ENCODE results near the gene AOC1.

DNA sequence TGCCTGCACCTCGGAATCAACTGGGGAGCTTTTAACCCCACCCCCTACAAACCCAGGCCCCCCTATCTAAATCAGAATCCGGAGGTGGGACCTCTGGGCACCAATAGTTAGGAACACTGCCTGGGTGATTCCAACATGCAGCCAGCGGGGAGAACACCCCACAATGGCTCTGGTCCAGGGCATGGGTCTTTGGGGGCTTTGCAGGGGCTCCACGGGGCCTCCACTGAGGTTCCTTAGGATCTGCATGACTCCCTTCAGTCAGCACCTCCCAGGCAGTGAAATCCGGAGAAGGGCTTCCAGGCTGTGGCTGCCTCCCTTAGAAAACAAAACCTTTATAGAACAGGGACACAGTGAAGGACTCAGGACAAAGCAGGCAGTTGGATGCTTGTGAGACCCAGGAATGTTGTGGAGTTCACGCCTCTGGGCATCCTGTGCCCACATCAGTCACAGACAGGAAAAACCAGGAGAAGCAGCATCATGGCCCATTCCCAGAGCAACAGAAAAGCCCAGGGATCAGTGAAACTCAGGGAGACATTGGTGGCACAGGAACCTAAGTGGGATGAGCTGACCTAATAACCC, 16.5 kb upstream of the AOC1 start:
- TF ChIP-seq, protein P1, sequence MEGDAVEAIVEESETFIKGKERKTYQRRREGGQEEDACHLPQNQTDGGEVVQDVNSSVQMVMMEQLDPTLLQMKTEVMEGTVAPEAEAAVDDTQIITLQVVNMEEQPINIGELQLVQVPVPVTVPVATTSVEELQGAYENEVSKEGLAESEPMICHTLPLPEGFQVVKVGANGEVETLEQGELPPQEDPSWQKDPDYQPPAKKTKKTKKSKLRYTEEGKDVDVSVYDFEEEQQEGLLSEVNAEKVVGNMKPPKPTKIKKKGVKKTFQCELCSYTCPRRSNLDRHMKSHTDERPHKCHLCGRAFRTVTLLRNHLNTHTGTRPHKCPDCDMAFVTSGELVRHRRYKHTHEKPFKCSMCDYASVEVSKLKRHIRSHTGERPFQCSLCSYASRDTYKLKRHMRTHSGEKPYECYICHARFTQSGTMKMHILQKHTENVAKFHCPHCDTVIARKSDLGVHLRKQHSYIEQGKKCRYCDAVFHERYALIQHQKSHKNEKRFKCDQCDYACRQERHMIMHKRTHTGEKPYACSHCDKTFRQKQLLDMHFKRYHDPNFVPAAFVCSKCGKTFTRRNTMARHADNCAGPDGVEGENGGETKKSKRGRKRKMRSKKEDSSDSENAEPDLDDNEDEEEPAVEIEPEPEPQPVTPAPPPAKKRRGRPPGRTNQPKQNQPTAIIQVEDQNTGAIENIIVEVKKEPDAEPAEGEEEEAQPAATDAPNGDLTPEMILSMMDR (IDR thresholded peaks at IDR 0.05), result no peak
- no peak for TF ChIP-seq POLR2A (IDR thresholded peaks at IDR 0.05)
